GM19240 (cell line): ENCODE results near the gene RRAS.

Experiments used
- DNase-seq: peaks from one replicate; pipeline ENCODE4 v3.0.0; 2011; ENCODE audit warnings: low spot score; ENCODE audit not compliant: insufficient read length

Gene RRAS

GRCh38 chr19:49596407-49596806 is 43.5 kb downstream of the RRAS start:
- DNase-seq: no peak

GRCh38 chr19:49595819-49596404 is 44.0 kb downstream of the RRAS start:
- DNase-seq: no peak

GRCh38 chr19:49594993-49595818 is 44.7 kb downstream of the RRAS start:
- DNase-seq: no peak

- no peak for DNase-seq
Observed at GRCh38 chr19:49594157-49594992, 45.6 kb downstream of the RRAS start.

- DNase-seq: peak; percentile 100
Observed at GRCh38 chr19:49593233-49594113, 46.5 kb downstream of the RRAS start.

- no peak for DNase-seq
Observed at GRCh38 chr19:49592486-49593232, 47.3 kb downstream of the RRAS start.

GRCh38 chr19:49591731-49592485 is 48.0 kb downstream of the RRAS start:
- DNase-seq: no peak

- no peak for DNase-seq
Observed at GRCh38 chr19:49590971-49591730, 48.8 kb downstream of the RRAS start, which contains the start of gene PRR12. TSS of gene PRR12 (plus strand) at chr19:49591182. CDS start at chr19:49591655, 473 bp downstream.

GRCh38 chr19:49590071-49590970 is 49.6 kb downstream of the RRAS start:
- peak; percentile 71 for DNase-seq

- no peak for DNase-seq
Observed at GRCh38 chr19:49589502-49589905, 50.4 kb downstream of the RRAS start.

GRCh38 chr19:49588365-49589122 is 51.4 kb downstream of the RRAS start:
- no peak for DNase-seq

- no peak for DNase-seq
Observed at GRCh38 chr19:49587227-49587626, 52.7 kb downstream of the RRAS start.
